ENCODE results near the gene SGMS1. TPM values are rescaled to one million over a fixed set of nuclear protein-coding genes. Genes with fewer than 3 reads are reported as not detected.

SGMS1 gene
- total RNA-seq, 4 donors from 2014 or later, result 153 to 235 (median 186) TPM

GRCh38 chr10:50658165-50658564, 34.4 kb upstream of the SGMS1 start:
- no peak for TF ChIP-seq POLR2A (IDR thresholded peaks at IDR 0.05)
- TF ChIP-seq, protein P1, sequence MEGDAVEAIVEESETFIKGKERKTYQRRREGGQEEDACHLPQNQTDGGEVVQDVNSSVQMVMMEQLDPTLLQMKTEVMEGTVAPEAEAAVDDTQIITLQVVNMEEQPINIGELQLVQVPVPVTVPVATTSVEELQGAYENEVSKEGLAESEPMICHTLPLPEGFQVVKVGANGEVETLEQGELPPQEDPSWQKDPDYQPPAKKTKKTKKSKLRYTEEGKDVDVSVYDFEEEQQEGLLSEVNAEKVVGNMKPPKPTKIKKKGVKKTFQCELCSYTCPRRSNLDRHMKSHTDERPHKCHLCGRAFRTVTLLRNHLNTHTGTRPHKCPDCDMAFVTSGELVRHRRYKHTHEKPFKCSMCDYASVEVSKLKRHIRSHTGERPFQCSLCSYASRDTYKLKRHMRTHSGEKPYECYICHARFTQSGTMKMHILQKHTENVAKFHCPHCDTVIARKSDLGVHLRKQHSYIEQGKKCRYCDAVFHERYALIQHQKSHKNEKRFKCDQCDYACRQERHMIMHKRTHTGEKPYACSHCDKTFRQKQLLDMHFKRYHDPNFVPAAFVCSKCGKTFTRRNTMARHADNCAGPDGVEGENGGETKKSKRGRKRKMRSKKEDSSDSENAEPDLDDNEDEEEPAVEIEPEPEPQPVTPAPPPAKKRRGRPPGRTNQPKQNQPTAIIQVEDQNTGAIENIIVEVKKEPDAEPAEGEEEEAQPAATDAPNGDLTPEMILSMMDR (IDR thresholded peaks at IDR 0.05), result no peak
- no peak for DNase-seq (ENCODE audit: low spot score in 2 of 2)
- 90 to 97% methylated on average over 5 of the region's 5 CpGs for WGBS, 2 donors
- H3K4me3 ChIP-seq (ENCODE audit: low read depth, poor library complexity, severe bottlenecking), result no peak overlapping the region
- intact Hi-C loops (cut with DNase I; ENCODE audit: low total_unique reads), result no loop called here

- no peak for TF ChIP-seq POLR2A (IDR thresholded peaks at IDR 0.05)
- TF ChIP-seq, protein P1 (IDR thresholded peaks at IDR 0.05), result no peak
- 49 to 58% methylated on average over 3 of the region's 3 CpGs for WGBS, 2 donors
- intact Hi-C loops (cut with DNase I; ENCODE audit: low total_unique reads), result no loop called here
- DNase-seq (ENCODE audit: low spot score in 2 of 2), result no peak
- no peak overlapping the region for H3K4me3 ChIP-seq (ENCODE audit: low read depth, poor library complexity, severe bottlenecking)
Measured at GRCh38 chr10:50653758-50654157, 30.0 kb upstream of the SGMS1 start.

- intact Hi-C loops (cut with DNase I; ENCODE audit: low total_unique reads), result no loop called here
- WGBS, 2 donors, result 8% methylated on average over 3 of the region's 3 CpGs
- DNase-seq (ENCODE audit: low spot score in 2 of 2), result no peak
- TF ChIP-seq, protein P1 (IDR thresholded peaks at IDR 0.05), result no peak
- TF ChIP-seq POLR2A (IDR thresholded peaks at IDR 0.05), result no peak
- H3K4me3 ChIP-seq (ENCODE audit: low read depth, poor library complexity, severe bottlenecking), result no peak overlapping the region
Measured at GRCh38 chr10:50653142-50653541, 29.4 kb upstream of the SGMS1 start.

- H3K4me3 ChIP-seq (ENCODE audit: low read depth, poor library complexity, severe bottlenecking), result no peak overlapping the region
- 83 to 90% methylated on average over 2 of the region's 2 CpGs for WGBS, 2 donors
- TF ChIP-seq, protein P1 (IDR thresholded peaks at IDR 0.05), result no peak
- TF ChIP-seq POLR2A (IDR thresholded peaks at IDR 0.05), result no peak
- intact Hi-C loops (cut with DNase I; ENCODE audit: low total_unique reads), result no loop called here
- no peak for DNase-seq (ENCODE audit: low spot score in 2 of 2)
Measured at GRCh38 chr10:50651808-50652207, 28.1 kb upstream of the SGMS1 start.

- WGBS, 2 donors, result 94 to 95% methylated on average over 3 of the region's 3 CpGs
- TF ChIP-seq, protein P1 (IDR thresholded peaks at IDR 0.05), result no peak
- no peak for TF ChIP-seq POLR2A (IDR thresholded peaks at IDR 0.05)
- intact Hi-C loops (cut with DNase I; ENCODE audit: low total_unique reads), result no loop called here
Measured at GRCh38 chr10:50650481-50650880, 26.7 kb upstream of the SGMS1 start.

DNA sequence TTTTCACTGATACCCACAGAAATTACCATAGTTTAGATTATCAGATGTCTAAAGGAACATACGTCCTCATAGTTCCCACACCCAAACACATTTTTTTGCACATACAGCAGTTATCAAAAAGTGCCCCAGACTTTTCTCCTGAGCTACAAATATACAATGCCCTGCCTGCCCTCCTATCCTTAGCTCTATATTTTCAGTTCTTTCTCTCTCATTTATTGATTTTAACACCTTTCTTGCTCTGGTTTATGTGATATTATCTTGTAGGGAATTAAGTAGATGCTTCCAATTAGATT, 25.1 kb upstream of the SGMS1 start:
- DNase-seq (ENCODE audit: low spot score in 2 of 2), result no peak
- no peak overlapping the region for H3K4me3 ChIP-seq (ENCODE audit: low read depth, poor library complexity, severe bottlenecking)
- TF ChIP-seq, protein P1 (IDR thresholded peaks at IDR 0.05), result no peak
- TF ChIP-seq POLR2A (IDR thresholded peaks at IDR 0.05), result no peak
- intact Hi-C loops (cut with DNase I; ENCODE audit: low total_unique reads), result no loop called here
- WGBS, 2 donors, result 50 to 71% methylated on average over 1 of the region's 1 CpG

More at GRCh38 chr10:50650481-50650880, 26.7 kb upstream of the SGMS1 start:
- no peak overlapping the region for H3K4me3 ChIP-seq (ENCODE audit: low read depth, poor library complexity, severe bottlenecking)
- no peak for DNase-seq (ENCODE audit: low spot score in 2 of 2)
